ENCODE measurements around the gene HCRTR1. TPM values are rescaled to one million over a fixed set of nuclear protein-coding genes. Genes with fewer than 3 reads are reported as not detected.

HCRTR1 gene
- total and polyA plus RNA-seq, 10 of the 15 experiments (the other 5 are each of a cell fraction or from before 2014, with no cell fraction given): not detected

DNA sequence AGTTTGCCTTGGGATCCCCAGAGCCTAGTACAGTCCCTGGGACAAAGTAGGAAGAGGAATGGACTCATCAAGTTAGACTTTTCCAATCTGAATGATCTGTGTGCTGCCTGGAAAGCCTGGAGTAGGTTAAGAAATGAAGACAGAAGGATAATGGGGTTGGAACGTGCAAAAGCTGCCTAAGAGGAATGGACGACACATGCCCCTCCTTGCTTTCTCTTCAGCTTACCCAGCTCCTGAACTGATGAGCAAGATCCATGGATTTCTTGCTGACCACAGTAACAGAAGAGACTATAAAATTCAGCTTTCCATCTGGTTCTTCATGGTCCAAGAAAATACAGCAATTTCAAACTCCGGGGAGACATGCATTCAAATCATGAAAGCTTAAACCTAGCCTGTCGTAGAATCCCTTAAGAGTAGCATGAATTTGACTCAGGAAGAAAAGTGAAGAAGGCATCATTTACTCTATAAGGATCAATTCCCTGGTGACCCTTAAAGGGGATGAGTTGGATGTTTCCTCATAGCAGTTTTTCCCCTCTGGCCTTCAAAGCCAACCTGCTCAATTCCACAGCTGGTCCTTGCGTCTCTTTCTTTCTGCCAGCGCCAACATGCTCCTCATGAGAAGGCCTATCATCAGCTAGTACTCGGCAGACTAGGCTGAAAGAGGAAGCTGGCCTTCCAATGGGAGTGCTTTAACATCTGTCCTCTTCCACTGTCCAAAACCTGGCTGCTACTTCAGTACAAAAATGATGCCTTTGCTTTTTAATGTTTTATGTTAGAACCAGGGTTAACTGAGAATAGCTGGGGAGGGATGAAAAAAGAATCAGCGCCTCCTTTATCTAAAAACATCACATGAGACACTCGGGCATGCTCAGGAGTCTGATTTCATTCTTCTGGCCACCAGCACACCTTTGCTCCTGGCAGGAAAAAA lies 32.9 kb downstream of the HCRTR1 start:
- no peaks in the 10 kb centered on the region for H3K9me3 ChIP-seq (replicated peaks; ENCODE audit: control insufficient read depth, insufficient read depth, low read length)
- in situ Hi-C loops (cut with MboI) (no loop called here), intact Hi-C loops (cut with micrococcal nuclease; ENCODE audit: unreplicated experiment) (no loop called here)
- H3K4me1 ChIP-seq (ENCODE audit: control insufficient read depth, insufficient read depth, low read length): no peaks in the 10 kb centered on the region
- H3K27me3 ChIP-seq (replicated peaks in 1 of 2; ENCODE audit: control insufficient read depth in 2 of 2, insufficient read depth in 2 of 2, low read length in 1 of 2): no peaks in the 10 kb centered on the region; a peak in 1 of 4 replicates
- H2AFZ ChIP-seq (ENCODE audit: control insufficient read depth, low read depth, low read length): no peak overlapping the region
- no peaks in the 10 kb centered on the region for H4K20me1 ChIP-seq (ENCODE audit: control insufficient read depth, insufficient read depth)
- DNase-seq (ENCODE audit: low read depth, low spot score): no peak
- no peak overlapping the region for H3K4me2 ChIP-seq (ENCODE audit: control insufficient read depth, insufficient read depth)
- no TSS peak for BruUV-seq (replicated peaks)
- no peak for FAIRE-seq
- no peak overlapping the region for H3K4me3 ChIP-seq
- H3K9ac ChIP-seq (ENCODE audit: control insufficient read depth, insufficient read depth, low read length): no peak overlapping the region
- no peak overlapping the region for H3K27ac ChIP-seq (ENCODE audit: control insufficient read depth, insufficient read depth)
- SMC1A ChIA-PET (ENCODE audit: uncharacterized antibody, unreplicated experiment): interaction anchor here (0.8 to 2.0 kb wide), 5 partner anchors 12 to 228 kb away, joined by 3 to 19 read pairs (median 3); no protein-coding TSS in a partner anchor
- POLR2A ChIA-PET: interaction anchor here (0.5 to 1.1 kb wide), 3 partner anchors 10 to 11 kb away, joined by 3 to 4 read pairs (median 4); no protein-coding TSS in a partner anchor
- RAD21 ChIA-PET (ENCODE audit: unreplicated experiment): interaction anchor here (0.6 to 1.3 kb wide), 3 partner anchors 10 to 51 kb away, joined by 3 to 7 read pairs (median 3); no protein-coding TSS in a partner anchor
- H3K79me2 ChIP-seq (ENCODE audit: control insufficient read depth, insufficient read depth, low read length): no peaks in the 10 kb centered on the region
- no peaks in the 10 kb centered on the region for H3K36me3 ChIP-seq (ENCODE audit: control insufficient read depth in 2 of 2, insufficient read depth in 2 of 2, low read length in 1 of 2)
- WGBS (ENCODE audit: insufficient coverage, insufficient replicate concordance, low lambda C conversion rate, missing lambda C conversion rate): 56% methylated on average over 9 of the region's 9 CpGs
- CTCF ChIA-PET: interaction anchor here (0.5 to 2.6 kb wide), 12 partner anchors 9 to 120 kb away, joined by 3 to 10 read pairs (median 4); no protein-coding TSS in a partner anchor
- ATAC-seq: no peak
- TF ChIP-seq ETV6 (conservative IDR thresholded peaks at IDR 0.05 in 1 of 2, IDR thresholded peaks at IDR 0.05 in 1 of 2; ENCODE audit: borderline replicate concordance in 1 of 2, low read depth in 1 of 2): no peak
- TF ChIP-seq, protein P1, sequence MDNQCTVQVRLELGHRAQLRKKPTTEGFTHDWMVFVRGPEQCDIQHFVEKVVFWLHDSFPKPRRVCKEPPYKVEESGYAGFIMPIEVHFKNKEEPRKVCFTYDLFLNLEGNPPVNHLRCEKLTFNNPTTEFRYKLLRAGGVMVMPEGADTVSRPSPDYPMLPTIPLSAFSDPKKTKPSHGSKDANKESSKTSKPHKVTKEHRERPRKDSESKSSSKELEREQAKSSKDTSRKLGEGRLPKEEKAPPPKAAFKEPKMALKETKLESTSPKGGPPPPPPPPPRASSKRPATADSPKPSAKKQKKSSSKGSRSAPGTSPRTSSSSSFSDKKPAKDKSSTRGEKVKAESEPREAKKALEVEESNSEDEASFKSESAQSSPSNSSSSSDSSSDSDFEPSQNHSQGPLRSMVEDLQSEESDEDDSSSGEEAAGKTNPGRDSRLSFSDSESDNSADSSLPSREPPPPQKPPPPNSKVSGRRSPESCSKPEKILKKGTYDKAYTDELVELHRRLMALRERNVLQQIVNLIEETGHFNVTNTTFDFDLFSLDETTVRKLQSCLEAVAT (IDR thresholded peaks at IDR 0.05): no peak
- TF ChIP-seq SP1 (IDR thresholded peaks at IDR 0.05; ENCODE audit: low read depth, low read length): no peak
- no peak for TF ChIP-seq NRF1 (conservative IDR thresholded peaks at IDR 0.05; ENCODE audit: low read depth, low read length)
- TF ChIP-seq DPF2 (IDR thresholded peaks at IDR 0.05): no peak
- TF ChIP-seq, protein P2, sequence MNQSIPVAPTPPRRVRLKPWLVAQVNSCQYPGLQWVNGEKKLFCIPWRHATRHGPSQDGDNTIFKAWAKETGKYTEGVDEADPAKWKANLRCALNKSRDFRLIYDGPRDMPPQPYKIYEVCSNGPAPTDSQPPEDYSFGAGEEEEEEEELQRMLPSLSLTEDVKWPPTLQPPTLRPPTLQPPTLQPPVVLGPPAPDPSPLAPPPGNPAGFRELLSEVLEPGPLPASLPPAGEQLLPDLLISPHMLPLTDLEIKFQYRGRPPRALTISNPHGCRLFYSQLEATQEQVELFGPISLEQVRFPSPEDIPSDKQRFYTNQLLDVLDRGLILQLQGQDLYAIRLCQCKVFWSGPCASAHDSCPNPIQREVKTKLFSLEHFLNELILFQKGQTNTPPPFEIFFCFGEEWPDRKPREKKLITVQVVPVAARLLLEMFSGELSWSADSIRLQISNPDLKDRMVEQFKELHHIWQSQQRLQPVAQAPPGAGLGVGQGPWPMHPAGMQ (IDR thresholded peaks at IDR 0.05; ENCODE audit: borderline replicate concordance): no peak
- TF ChIP-seq GATAD2B (conservative IDR thresholded peaks at IDR 0.05; ENCODE audit: low read depth): no peak
- no peak for TF ChIP-seq PML (IDR thresholded peaks at IDR 0.05; ENCODE audit: low read length)
- TF ChIP-seq POU2F2 (IDR thresholded peaks at IDR 0.05; ENCODE audit: borderline replicate concordance, low read depth, low read length): no peak
- TF ChIP-seq CHD4 (IDR thresholded peaks at IDR 0.05): no peak
- no peak for TF ChIP-seq ZNF24 (IDR thresholded peaks at IDR 0.05)
- TF ChIP-seq SMC3 (IDR thresholded peaks at IDR 0.05; ENCODE audit: borderline replicate concordance, low read length): no peak
- TF ChIP-seq MEF2B (IDR thresholded peaks at IDR 0.05; ENCODE audit: partially characterized antibody, poor library complexity, severe bottlenecking): no peak
- TF ChIP-seq USF2 (IDR thresholded peaks at IDR 0.05; ENCODE audit: borderline replicate concordance, low read depth, low read length): no peak
- no peak for TF ChIP-seq NFXL1 (IDR thresholded peaks at IDR 0.05; ENCODE audit: borderline replicate concordance)
- TF ChIP-seq TAF1 (IDR thresholded peaks at IDR 0.05; ENCODE audit: borderline replicate concordance, low read depth, low read length): no peak
